GM21515 (cell line): ENCODE measurements around the gene EIF5.

Experiments used
- ATAC-seq: cut with Tn5 transposase; IDR thresholded peaks from one replicate; pipeline ENCODE4 v1.9.1; 2021; ENCODE audit not compliant: unreplicated experiment

EIF5 gene

GRCh38 chr14:103361867-103362266 is 27.8 kb downstream of the EIF5 start:
- no peak for ATAC-seq

DNA sequence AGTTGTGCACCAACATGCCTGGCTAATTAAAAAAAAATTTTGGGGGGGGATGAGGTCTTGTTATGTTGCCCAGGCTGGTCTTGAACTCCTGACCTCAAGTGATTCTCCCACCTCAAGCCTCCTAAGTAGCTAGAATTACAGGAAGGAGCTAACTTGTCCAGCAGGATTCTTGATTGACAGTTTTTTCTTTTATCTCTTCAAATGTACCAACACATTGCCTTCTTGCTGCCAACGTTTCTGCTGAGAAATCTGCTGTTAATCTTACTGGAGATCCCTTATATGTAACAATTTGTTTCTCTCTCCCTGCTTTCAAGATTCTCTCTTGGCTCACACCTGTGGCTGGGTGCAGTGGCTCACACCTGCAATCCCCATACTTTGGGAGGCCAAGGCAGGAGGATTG is 28.7 kb downstream of the EIF5 start:
- no peak for ATAC-seq

DNA sequence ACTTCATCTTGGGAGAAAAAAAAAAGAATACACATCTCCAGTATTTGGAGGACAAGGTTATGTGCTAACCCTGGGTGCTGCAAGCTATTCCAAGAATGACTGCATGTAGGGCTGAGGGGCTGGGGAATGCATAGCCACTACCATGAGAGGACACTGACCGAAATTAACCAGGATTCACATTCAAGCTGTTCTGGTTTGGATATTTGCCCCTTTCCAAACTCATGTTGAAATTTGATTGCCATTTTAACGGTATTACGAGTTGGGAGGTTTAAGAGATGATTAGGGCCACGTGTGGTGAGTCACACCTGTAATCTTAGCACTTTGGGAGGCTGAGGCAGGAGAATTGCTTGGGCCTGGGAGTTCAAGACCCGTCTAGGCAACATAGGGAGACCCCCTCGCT is 32.7 kb downstream of the EIF5 start:
- ATAC-seq, result no peak

DNA sequence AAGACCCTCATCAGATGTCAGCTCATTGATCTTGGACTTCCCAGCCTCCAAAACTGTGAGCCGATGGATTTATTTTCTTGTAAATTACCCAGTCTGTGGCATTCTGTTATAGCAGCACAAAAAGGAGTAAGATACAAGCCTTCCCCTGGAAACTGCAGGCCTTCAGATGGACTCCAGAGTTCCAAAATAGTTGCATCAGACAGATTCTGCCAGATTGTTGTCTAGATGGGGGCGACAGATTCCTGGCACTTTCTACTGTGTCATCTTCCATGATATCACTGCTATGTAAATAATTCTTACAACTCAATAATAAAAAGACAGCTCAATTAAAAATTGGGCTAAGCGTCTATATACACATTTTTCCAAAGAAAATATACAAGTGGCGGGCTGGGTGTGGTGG is 34.0 kb downstream of the EIF5 start:
- no peak for ATAC-seq

DNA sequence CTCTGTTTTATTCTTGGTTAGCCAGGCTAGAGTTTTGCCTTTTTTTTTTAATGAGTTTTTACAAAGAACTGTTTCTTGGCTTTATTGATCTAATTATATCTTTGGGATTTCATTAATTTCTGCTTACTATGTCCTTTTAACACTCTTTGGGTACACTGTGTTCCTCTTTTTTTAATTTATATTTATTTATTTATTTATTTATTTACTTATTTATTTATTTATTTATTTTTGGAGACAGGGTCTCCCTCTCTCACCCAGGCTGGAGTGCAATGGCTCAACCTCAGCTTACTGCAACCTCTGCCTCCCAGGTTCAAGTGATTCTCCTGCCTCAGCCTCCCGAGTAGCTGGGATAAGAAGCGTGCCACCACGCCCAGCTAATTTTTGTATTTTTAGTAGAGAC is 36.0 kb downstream of the EIF5 start:
- ATAC-seq, result no peak

GRCh38 chr14:103372017-103372416 is 38.0 kb downstream of the EIF5 start:
- no peak for ATAC-seq

DNA sequence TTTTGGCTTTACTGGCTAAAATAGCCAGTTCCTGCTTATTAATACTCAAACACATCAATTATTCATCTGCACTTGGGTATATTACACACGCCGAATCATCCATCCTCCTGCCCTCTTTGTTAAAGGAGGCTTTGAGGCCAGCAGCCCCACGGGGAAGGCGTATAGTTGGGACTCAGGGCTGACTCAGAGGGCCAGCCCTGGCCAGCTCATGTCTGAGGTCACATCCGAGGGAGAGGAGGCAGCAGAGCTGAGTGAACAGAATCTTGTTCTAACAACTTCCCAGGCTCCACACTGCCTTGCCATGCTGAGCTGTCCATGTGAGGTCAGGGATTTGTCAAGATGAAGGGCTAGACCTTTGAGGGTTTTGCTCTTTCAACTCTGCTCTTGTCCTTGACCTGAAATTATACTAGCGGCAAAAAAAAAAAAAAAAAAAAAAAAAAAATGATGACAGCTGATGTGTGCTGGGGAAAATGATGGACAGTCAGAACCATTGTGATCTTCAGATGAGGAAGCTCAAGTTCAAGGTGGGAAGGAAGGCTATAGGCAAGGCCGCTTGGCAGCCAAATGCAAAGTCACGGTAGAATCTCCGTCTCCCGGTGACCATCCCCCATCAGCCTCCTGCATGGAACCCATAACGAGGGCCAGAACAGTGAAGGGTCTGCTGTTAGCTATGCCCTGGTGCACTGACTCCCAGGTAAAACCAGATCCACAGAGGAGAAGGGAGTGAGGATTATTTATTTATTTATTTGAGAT is 38.7 kb downstream of the EIF5 start:
- no peak for ATAC-seq

- ATAC-seq, result no peak
These were observed 40.1 kb downstream of the EIF5 start for GRCh38 chr14:103374121-103374520.

DNA sequence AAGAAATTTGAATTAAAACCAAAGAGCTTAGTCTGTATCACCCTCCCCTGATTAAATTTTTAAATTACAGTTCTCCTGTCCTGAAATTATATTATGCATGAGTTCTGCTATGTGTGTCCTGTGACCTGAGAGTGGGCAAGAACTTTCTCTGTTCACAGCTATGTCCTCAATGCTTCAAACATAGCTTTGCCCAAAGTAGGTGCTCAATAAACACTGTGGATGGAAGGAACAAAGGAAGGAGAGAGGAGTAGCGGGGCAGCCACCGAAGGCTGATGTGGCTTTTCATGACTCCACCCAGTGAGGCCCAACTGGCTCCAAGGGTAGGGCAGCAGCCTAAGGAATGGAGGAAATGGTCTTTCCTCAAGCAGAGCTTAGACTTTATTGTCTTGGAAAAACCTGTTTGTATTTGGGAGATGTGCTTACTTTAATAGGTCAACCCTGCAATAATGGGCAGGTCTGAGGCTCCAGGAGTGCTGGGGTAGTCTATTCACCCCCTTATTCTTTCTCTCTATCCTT is 43.5 kb downstream of the EIF5 start:
- ATAC-seq, result no peak

GRCh38 chr14:103378038-103378854 is 44.2 kb downstream of the EIF5 start:
- ATAC-seq, result no peak

- ATAC-seq, result no peak
These were observed 46.8 kb downstream of the EIF5 start for GRCh38 chr14:103380719-103381377.

GRCh38 chr14:103382376-103382775 is 48.3 kb downstream of the EIF5 start:
- no peak for ATAC-seq

DNA sequence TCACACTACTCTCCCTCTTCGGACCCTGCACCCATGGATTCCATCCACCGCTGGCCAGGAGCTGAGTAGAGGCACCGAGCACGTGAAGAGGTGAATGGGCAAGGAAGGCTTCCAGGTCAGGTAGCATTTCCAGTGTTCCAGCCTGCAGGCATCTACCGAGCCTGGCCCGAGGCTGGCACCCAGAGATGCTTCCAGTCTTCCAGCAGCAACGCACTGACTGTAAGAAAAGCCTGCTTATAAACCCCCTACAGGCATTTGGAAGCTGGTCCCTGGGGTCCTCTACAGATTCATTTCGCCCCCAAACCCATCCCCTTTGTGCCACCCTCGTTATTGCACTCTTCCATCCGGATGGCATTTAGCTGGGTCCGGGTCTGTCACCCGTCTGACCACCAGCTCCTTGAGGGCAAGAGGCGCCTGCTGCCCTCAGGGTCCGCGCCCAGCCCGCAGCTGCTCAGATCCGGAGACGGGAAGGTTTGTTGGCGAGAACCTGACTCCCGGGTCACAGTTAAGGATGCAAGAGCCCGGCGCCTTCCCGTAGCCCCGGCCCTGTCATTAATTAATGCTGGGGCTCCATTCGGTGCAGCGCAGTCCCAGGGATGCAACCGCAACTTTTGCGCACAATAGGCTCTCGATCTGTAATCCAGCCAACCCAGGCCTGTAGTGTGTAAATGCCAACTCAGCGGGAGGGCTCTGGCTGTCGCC is 50.6 kb downstream of the EIF5 start:
- ATAC-seq, result no peak

GRCh38 chr14:103385152-103385928 is 51.3 kb downstream of the EIF5 start, which contains the start of gene MARK3:
Gene MARK3, plus strand, starts transcription at chr14:103385415. Its CDS starts 615 bp downstream, at chr14:103386030.
- peak; percentile 93 for ATAC-seq

- ATAC-seq, result no peak
These were observed 52.1 kb downstream of the EIF5 start for GRCh38 chr14:103385929-103386712.

DNA sequence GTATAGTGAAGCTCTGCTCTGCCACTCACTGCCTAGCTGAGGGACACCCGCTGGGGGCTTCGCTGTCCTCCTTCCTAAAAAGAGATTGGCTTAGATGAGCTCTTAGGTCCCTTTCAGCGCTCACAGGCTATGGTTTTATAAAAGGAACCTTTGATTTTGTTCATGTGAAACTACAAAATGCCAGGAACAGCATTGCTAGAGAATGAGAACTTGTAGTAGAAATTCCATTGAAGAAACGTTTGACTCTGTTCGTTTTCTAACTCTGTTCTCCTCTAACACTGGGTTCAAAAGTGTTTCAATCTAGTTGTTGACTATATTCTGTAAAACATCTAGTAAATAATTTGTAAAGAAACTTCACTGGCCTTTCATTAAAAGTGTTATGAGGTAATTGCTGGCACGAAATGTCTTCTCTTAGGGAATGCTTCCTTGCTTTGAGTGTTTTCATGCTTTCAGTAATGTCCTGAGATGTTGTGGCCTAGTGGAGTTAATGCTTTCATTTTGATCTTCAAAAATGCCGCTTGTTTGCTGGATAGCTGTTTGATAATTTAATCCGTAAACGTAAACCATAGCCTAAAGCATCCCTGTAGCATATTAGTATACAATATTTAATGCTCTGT is 52.8 kb downstream of the EIF5 start:
- ATAC-seq, result no peak

- no peak for ATAC-seq
These were observed 54.6 kb downstream of the EIF5 start for GRCh38 chr14:103388664-103389063.

DNA sequence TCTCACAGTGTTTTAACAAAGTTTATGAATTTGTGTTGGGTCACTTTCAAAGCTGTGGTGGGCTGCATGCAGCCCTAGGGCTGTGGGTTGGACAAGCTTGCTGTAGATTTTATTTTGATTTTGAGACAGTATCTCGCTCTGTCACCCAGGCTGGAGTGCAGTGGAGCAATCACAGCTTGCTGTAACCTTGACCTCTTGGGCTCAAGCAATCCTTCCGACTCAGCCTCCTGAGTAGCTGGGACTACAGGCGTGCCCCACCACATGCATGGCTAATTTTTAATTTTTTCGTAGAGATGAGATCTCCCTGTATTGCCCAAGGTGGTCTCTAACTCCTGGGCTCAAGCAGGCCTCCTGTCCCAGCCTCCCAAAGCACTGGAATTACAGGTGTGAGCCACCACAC is 56.6 kb downstream of the EIF5 start:
- ATAC-seq, result no peak

DNA sequence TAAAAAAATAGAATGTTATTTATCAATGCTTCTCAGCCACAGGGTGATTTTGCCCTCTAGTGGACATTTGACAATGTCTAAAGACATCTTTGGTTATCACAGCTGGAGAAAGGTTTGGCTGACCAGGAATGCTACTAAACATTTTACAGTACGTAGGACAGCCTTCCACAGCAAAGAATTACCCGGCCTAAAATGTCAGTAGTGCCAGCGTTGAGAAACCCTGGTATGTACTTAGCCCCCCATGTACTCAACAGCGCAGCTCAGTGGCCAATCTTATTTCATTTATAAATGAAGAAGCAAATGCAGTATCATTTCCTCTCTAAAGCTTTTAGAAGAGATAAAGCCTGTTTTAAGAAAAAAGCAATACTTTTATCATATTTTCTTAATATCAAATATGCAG is 57.0 kb downstream of the EIF5 start:
- no peak for ATAC-seq
